ENCODE results near the gene PABPN1.
A peak's percentile ranks its signal among the peaks of the same experiment; 100 is the strongest.

PABPN1 gene

DNA sequence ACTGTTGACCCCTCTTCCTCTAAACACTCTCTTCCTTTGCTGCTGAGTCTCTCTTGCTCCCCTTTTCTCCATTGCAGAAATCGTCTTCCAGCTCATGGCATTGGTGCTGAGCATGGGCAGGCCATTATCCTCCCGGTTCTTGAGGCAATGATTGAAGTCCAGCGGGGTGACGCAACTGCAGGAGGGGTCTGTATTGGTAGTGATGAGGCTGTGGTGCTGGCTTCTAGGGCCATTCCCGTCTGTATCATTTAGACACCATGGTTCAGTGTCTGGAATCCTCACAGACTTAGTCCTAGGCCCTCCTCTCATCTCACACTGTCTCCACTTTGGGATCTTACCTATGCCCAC, 32.1 kb downstream of the PABPN1 start:
- Histone ChIP-seq H3K9me3 (ENCODE audit: control insufficient read depth, insufficient read depth, low read length) (no peaks in the 10 kb centered on the region), H3K9ac (ENCODE audit: low read depth, low read length) (no peak overlapping the region), H3K4me3 (ENCODE audit: low read depth, low read length) (0 out of 2 replicates have a peak overlapping the region, but pooled peaks have one; percentile 80), H3K27ac (ENCODE audit: low read depth, low read length) (no peak overlapping the region), H3K4me1 (ENCODE audit: control insufficient read depth, insufficient read depth, low read length) (no peaks in the 10 kb centered on the region), H3K27me3 (ENCODE audit: control insufficient read depth, insufficient read depth, low read length) (peaks cover 26% of the 10 kb centered on the region), H3K36me3 (ENCODE audit: control insufficient read depth, insufficient read depth, low read length) (peaks cover 22% of the 10 kb centered on the region)

DNA sequence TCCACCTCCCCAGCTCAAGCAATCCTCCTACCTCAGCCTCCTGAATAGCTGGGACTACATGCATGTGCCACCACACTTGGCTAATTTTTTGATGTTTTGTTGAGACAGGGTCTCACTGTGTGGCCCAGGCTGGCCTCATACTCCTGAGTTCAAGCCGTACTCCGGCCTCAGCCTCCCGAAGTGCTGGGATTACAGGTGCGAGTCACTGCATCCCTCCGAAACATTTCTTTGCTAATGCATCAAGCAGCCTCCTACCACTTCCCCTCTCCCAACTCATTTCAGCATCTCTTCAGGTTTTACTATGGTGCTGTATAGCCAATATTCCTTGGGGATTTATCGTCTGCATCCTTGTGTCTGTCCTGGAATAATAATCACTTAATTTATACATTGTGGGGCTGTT, 33.7 kb downstream of the PABPN1 start:
- no peak overlapping the region for H3K9ac ChIP-seq (ENCODE audit: low read depth, low read length)
- peaks cover 34% of the 10 kb centered on the region for H3K36me3 ChIP-seq (ENCODE audit: control insufficient read depth, insufficient read depth, low read length)
- no peaks in the 10 kb centered on the region for H3K9me3 ChIP-seq (ENCODE audit: control insufficient read depth, insufficient read depth, low read length)
- no peak overlapping the region for H3K27ac ChIP-seq (ENCODE audit: low read depth, low read length)
- H3K27me3 ChIP-seq (ENCODE audit: control insufficient read depth, insufficient read depth, low read length): peaks cover 26% of the 10 kb centered on the region
- H3K4me3 ChIP-seq (ENCODE audit: low read depth, low read length): no peak overlapping the region
- no peaks in the 10 kb centered on the region for H3K4me1 ChIP-seq (ENCODE audit: control insufficient read depth, insufficient read depth, low read length)

DNA sequence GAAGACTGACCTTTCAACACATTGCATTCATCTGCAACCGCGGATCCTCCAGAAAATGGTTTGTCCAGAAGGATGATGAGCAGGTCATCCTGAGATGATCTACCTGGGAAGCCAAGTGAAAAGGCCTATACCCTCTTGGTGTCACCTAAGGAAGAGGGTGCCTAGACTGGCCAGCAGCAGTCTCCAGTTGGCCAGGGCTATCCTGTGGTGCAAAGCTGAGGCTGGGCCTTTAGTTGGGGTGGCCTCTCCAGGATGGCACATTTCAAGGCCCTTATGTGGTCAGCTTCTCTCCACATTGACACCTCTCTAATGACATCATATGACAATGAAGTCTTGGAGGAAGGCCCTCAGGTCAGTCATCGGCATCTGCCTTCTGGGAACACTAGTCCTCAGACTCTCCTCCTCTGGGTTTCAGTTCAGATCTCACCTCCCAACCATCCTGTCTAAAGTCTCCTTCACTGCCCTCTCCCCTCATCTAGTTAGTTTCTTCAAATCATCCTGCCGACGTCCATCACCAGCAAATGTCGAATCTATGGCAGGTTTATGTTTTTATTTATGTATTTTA, 34.7 kb downstream of the PABPN1 start:
- H3K9ac ChIP-seq (ENCODE audit: low read depth, low read length): no peak overlapping the region
- H3K36me3 ChIP-seq (ENCODE audit: control insufficient read depth, insufficient read depth, low read length): peaks cover 38% of the 10 kb centered on the region
- no peak overlapping the region for H3K27ac ChIP-seq (ENCODE audit: low read depth, low read length)
- H3K4me1 ChIP-seq (ENCODE audit: control insufficient read depth, insufficient read depth, low read length): no peaks in the 10 kb centered on the region
- peaks cover 23% of the 10 kb centered on the region for H3K27me3 ChIP-seq (ENCODE audit: control insufficient read depth, insufficient read depth, low read length)
- no peaks in the 10 kb centered on the region for H3K9me3 ChIP-seq (ENCODE audit: control insufficient read depth, insufficient read depth, low read length)
- no peak overlapping the region for H3K4me3 ChIP-seq (ENCODE audit: low read depth, low read length)

GRCh38 chr14:23356662-23357061, 35.4 kb downstream of the PABPN1 start:
- no peak overlapping the region for H3K4me3 ChIP-seq (ENCODE audit: low read depth, low read length)
- H3K9ac ChIP-seq (ENCODE audit: low read depth, low read length): no peak overlapping the region
- no peak overlapping the region for H3K27ac ChIP-seq (ENCODE audit: low read depth, low read length)
- no peaks in the 10 kb centered on the region for H3K4me1 ChIP-seq (ENCODE audit: control insufficient read depth, insufficient read depth, low read length)
- H3K36me3 ChIP-seq (ENCODE audit: control insufficient read depth, insufficient read depth, low read length): peaks cover 41% of the 10 kb centered on the region
- peaks cover 16% of the 10 kb centered on the region for H3K27me3 ChIP-seq (ENCODE audit: control insufficient read depth, insufficient read depth, low read length)
- no peaks in the 10 kb centered on the region for H3K9me3 ChIP-seq (ENCODE audit: control insufficient read depth, insufficient read depth, low read length)

DNA sequence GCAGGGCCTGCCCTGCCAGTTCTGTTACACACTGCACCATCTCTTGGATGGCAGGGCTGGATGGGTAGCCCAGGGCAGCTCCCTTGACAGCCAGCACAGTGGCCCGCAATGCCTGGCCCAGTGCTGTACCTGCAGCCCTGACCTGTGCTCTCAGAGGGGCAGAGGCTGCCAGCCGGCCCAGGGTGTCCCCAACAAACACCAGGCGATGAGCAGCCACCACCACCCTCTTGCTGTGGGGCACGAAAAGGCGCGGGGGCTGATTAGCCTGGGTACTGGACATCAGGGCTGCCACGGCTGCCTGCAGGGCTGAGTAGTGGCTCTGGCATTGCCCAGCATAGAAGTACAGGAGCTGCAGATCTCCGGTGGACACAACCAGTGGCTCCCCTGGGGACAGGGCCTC, 36.0 kb downstream of the PABPN1 start:
- Histone ChIP-seq H3K4me3 (ENCODE audit: low read depth, low read length) (no peak overlapping the region), H3K4me1 (ENCODE audit: control insufficient read depth, insufficient read depth, low read length) (no peaks in the 10 kb centered on the region), H3K36me3 (ENCODE audit: control insufficient read depth, insufficient read depth, low read length) (peaks cover 44% of the 10 kb centered on the region), H3K27ac (ENCODE audit: low read depth, low read length) (no peak overlapping the region), H3K9ac (ENCODE audit: low read depth, low read length) (no peak overlapping the region), H3K9me3 (ENCODE audit: control insufficient read depth, insufficient read depth, low read length) (no peaks in the 10 kb centered on the region), H3K27me3 (ENCODE audit: control insufficient read depth, insufficient read depth, low read length) (peaks cover 13% of the 10 kb centered on the region)

DNA sequence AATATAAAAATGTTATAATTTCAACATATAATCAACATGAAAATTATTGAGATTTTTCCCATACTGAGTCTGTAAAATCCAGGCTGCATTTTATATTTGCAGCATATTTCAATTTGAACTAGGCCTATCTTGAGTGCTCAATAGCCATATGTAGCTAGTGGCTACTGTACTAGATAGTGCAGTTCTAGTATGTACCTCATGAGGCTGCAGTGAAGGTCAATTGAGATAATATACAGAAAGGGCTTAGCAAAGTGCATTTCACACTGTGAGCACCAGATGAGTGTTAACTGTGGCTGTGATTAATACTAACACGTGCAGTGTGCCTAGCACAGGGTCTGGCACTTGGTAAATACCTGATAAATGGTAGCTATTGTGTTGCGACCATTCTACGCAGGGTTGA, 36.8 kb downstream of the PABPN1 start:
- Histone ChIP-seq H3K9ac (ENCODE audit: low read depth, low read length) (no peak overlapping the region), H3K9me3 (ENCODE audit: control insufficient read depth, insufficient read depth, low read length) (no peaks in the 10 kb centered on the region), H3K27me3 (ENCODE audit: control insufficient read depth, insufficient read depth, low read length) (peaks cover 12% of the 10 kb centered on the region), H3K36me3 (ENCODE audit: control insufficient read depth, insufficient read depth, low read length) (peaks cover 44% of the 10 kb centered on the region), H3K4me3 (ENCODE audit: low read depth, low read length) (no peak overlapping the region), H3K4me1 (ENCODE audit: control insufficient read depth, insufficient read depth, low read length) (peaks cover under 1% of the 10 kb centered on the region; the same call in 1 of the 2 replicates), H3K27ac (ENCODE audit: low read depth, low read length) (no peak overlapping the region)

GRCh38 chr14:23358553-23359166, 37.4 kb downstream of the PABPN1 start:
- peaks cover 6% of the 10 kb centered on the region for H3K27me3 ChIP-seq (ENCODE audit: control insufficient read depth, insufficient read depth, low read length)

DNA sequence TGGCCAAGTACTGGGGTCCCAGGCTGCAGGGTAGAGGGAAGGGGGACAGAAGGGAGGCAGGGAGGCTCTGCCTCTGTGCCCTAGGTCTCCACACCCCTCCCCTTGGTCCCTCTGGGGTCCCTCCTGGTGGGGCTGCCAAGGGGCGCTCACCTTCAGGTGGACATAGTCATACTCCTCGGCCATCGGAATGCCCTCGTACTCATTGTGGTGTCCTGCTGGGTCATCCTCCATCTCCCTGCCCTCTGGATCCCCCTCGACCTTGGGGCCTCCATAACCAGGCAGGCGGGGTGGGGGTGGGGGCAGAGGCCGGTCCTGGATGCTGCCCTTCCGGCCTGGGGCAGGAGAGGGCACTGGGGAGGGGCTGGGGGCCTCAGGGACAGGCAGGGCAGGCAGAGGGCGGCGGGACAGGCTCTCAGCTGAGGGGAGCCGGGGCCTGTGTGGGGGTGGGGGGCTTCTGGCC, 37.9 kb downstream of the PABPN1 start:
- H3K36me3 ChIP-seq (ENCODE audit: control insufficient read depth, insufficient read depth, low read length): peaks cover 47% of the 10 kb centered on the region
- H3K27me3 ChIP-seq (ENCODE audit: control insufficient read depth, insufficient read depth, low read length): peaks cover under 1% of the 10 kb centered on the region; the same call in 1 of the 2 replicates
- no peak overlapping the region for H3K27ac ChIP-seq (ENCODE audit: low read depth, low read length)

More at GRCh38 chr14:23358553-23359166, 37.4 kb downstream of the PABPN1 start:
- Histone ChIP-seq H3K9me3 (ENCODE audit: control insufficient read depth, insufficient read depth, low read length) (no peaks in the 10 kb centered on the region), H3K4me1 (ENCODE audit: control insufficient read depth, insufficient read depth, low read length) (peaks cover 7% of the 10 kb centered on the region), H3K9ac (ENCODE audit: low read depth, low read length) (no peak overlapping the region), H3K4me3 (ENCODE audit: low read depth, low read length) (no peak overlapping the region), H3K36me3 (ENCODE audit: control insufficient read depth, insufficient read depth, low read length) (peaks cover 44% of the 10 kb centered on the region), H3K27ac (ENCODE audit: low read depth, low read length) (no peak overlapping the region)

DNA sequence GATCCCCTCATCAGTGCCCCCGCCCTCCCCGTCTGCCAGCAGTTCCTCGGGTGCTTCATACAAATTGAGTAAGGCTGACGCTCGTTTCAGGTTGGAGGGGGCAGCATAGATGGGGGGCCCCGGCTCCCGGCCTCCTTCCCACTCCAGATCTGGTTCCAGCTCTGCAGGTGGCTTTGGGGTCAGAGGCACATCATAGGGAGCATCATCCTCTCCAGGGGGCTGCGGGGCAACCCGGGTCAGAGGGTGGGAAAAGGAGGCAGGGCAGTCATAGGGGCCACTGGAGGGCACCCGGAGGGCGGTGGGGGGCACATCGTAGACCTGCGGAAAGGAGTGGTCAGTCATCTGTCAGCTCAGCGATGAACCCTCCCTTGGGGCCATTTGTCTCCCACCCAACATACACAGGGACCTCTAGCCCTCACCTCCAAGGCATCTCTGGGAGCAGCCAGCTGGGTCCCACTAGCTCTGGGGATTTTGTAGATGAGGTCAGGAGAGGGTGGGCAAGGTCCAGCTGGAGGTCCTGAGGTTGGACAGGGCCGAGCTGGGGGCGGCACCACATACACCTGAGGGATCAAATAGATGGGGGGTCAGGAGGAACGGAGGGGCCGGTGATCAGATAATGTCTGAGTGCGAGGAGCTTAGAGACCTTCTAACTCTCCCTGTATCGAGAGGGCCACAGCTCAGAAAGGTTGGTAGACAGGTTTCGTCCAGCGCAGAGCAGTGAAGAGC, 38.6 kb downstream of the PABPN1 start:
- Histone ChIP-seq H3K27ac (ENCODE audit: low read depth, low read length) (no peak overlapping the region), H3K36me3 (ENCODE audit: control insufficient read depth, insufficient read depth, low read length) (peaks cover 47% of the 10 kb centered on the region), H3K4me1 (ENCODE audit: control insufficient read depth, insufficient read depth, low read length) (peaks cover 15% of the 10 kb centered on the region), H3K9ac (ENCODE audit: low read depth, low read length) (no peak overlapping the region), H3K9me3 (ENCODE audit: control insufficient read depth, insufficient read depth, low read length) (no peaks in the 10 kb centered on the region), H3K4me3 (ENCODE audit: low read depth, low read length) (no peak overlapping the region), H3K27me3 (ENCODE audit: control insufficient read depth, insufficient read depth, low read length) (no peaks in the 10 kb centered on the region)

More for the DNA sequence above, 37.9 kb downstream of the PABPN1 start:
- Histone ChIP-seq H3K9ac (ENCODE audit: low read depth, low read length) (no peak overlapping the region), H3K4me3 (ENCODE audit: low read depth, low read length) (no peak overlapping the region), H3K4me1 (ENCODE audit: control insufficient read depth, insufficient read depth, low read length) (peaks cover 12% of the 10 kb centered on the region), H3K9me3 (ENCODE audit: control insufficient read depth, insufficient read depth, low read length) (no peaks in the 10 kb centered on the region)

DNA sequence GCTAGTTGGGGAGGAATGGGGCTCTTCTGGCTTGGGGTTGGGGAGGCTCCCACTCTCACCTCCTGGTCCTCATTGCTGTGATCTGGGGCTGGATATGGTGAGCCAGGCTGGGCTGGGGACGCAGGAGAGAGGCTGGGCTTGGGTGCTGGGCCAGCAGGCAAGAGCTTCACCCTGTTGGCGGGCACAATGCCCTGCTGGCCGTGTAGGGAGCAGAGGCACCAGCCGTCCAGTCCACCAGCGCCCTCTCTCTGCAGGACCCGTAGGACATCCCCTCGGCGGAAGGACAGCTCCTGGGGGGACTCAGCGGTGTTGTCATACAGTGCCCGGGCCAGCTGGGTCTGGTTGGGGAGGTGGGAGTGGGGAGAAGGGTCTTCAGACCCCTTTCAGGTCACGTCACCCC, 39.2 kb downstream of the PABPN1 start:
- peaks cover 15% of the 10 kb centered on the region for H3K4me1 ChIP-seq (ENCODE audit: control insufficient read depth, insufficient read depth, low read length)
- no peak overlapping the region for H3K9ac ChIP-seq (ENCODE audit: low read depth, low read length)
- H3K27me3 ChIP-seq (ENCODE audit: control insufficient read depth, insufficient read depth, low read length): no peaks in the 10 kb centered on the region
- H3K4me3 ChIP-seq (ENCODE audit: low read depth, low read length): no peak overlapping the region
- H3K27ac ChIP-seq (ENCODE audit: low read depth, low read length): no peak overlapping the region
- no peaks in the 10 kb centered on the region for H3K9me3 ChIP-seq (ENCODE audit: control insufficient read depth, insufficient read depth, low read length)
- peaks cover 47% of the 10 kb centered on the region for H3K36me3 ChIP-seq (ENCODE audit: control insufficient read depth, insufficient read depth, low read length)

GRCh38 chr14:23361320-23361719, 40.1 kb downstream of the PABPN1 start:
- Histone ChIP-seq H3K9me3 (ENCODE audit: control insufficient read depth, insufficient read depth, low read length) (no peaks in the 10 kb centered on the region), H3K36me3 (ENCODE audit: control insufficient read depth, insufficient read depth, low read length) (peaks cover 45% of the 10 kb centered on the region), H3K4me3 (ENCODE audit: low read depth, low read length) (no peak overlapping the region), H3K27ac (ENCODE audit: low read depth, low read length) (no peak overlapping the region), H3K9ac (ENCODE audit: low read depth, low read length) (no peak overlapping the region), H3K27me3 (ENCODE audit: control insufficient read depth, insufficient read depth, low read length) (no peaks in the 10 kb centered on the region), H3K4me1 (ENCODE audit: control insufficient read depth, insufficient read depth, low read length) (peaks cover 15% of the 10 kb centered on the region)

All from HUES48 (cell line).